Activated naive CD4-positive, alpha-beta T cell treated with anti-CD3 and anti-CD28 coated beads, Interleukin-2, amount 50 U/mL, for 72 hours (primary cell): Measurements from ENCODE around the gene H1-8. TPM values are rescaled to one million over a fixed set of nuclear protein-coding genes. Genes with fewer than 3 reads are reported as not detected.

ENCODE experiments used
- ATAC-seq, 2 donors: fragments of 150-1000 bp; cut with Tn5 transposase; 2 replicates each; pipeline ENCODE4 v1.10.0; 2021; ENCODE audit warnings: mild to moderate bottlenecking in 2 of 2, moderate library complexity in 2 of 2
- DNase-seq, 2 donors: peaks; one replicate each; pipeline ENCODE4 v3.0.0; 2021 to 2022; ENCODE audit warnings: low spot score in 2 of 2
- H3K27ac Mint-ChIP-seq, 2 donors: one replicate each; pipeline ENCODE4 v1.8.0; 2022; ENCODE audit warnings: mild to moderate bottlenecking in 2 of 2, mixed read lengths in 2 of 2
- H3K36me3 Mint-ChIP-seq, 2 donors: one replicate each; pipeline ENCODE4 v1.8.0; 2022; ENCODE audit warnings: mixed read lengths in 2 of 2
- H3K9me3 Mint-ChIP-seq, 2 donors: one replicate each; pipeline ENCODE4 v1.8.0; 2022; ENCODE audit warnings: mixed read lengths in 2 of 2
- total RNA-seq, 2 donors: library from RNA; stranded (reverse); gene quantifications; one replicate each; pipeline ENCODE4 v1.2.3, GENCODE V29; 2022

Gene H1-8
- total RNA-seq, 2 donors from 2014 or later = not detected

DNA sequence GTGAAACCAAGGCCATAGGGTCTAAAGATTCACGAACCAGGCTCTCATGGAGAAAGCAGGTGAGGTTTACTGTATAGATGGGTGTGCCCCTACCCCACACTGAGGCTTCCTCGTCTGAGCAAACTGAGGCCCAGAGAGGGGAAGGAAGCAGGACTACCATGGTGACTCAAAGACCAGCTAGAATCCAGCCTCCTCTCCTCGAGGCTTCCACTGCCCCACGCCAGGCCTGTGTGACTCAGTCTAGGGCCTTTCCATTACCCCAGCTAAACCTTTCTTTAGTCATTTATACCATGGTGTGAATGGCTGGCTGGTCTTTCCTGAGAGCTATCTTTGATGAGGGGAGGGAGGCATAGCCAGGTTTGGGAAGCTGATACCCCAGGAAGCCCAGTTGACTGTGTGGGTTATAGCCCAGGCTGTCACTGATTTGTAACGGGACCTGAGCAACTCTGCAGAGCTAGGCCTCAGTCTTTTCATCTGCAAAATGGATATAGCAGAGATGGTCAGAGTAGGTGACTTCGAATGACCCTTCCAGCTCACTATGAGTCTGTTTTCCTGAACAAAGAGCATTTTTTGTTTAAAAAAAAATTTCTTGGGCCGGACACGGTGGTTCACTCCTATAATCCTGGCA lies 17.5 kb upstream of the H1-8 start:
- H3K9me3 Mint-ChIP-seq = no peaks in the 10 kb centered on the region
- ATAC-seq = peak; percentile 70 to 94
- H3K27ac Mint-ChIP-seq = peak overlapping the region in 1 of 2 donors; percentile 55
- no peaks in the 10 kb centered on the region for H3K36me3 Mint-ChIP-seq
- DNase-seq = no peak

DNA sequence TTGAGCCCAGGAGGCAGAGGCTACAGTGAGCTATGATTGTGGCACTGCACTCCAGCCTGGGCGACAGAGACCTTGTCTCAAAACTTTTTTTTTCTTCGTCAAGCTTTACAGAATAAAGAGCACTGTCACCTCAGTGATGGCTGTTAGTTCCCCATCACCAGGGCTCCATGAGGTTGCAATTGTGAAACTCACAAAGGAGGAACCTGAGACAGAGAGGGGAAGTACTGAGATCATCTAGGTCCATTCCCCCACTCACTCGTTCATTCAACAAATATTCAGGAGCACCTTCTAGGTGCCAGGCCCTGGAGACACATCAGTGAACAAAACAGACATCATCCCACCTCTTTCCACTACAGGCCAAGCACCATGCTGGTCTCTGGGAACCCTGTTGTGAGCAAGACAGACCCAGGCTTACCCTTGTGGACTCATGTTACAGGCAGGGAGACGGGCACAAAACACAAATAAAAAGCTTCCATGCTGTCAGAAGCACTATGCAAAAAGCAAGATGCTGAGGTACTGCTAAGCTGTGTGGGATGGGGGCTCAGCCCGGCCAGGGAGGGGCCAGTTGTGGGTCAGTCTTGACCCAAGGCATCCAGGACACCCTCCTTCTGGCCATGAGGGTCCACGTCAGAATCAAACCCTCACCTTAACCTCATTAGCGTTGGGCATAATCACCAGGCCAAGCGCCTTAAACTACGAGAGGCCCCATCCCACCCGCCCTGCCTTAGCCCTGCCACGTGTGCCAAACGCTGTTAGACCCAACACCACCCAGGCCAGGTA lies 16.7 kb upstream of the H1-8 start:
- Mint-ChIP-seq H3K36me3 (no peaks in the 10 kb centered on the region), H3K27ac (peak overlapping the region in 1 of 2 donors; percentile 65), H3K9me3 (no peaks in the 10 kb centered on the region)
- ATAC-seq (no peak), DNase-seq (no peak)

DNA sequence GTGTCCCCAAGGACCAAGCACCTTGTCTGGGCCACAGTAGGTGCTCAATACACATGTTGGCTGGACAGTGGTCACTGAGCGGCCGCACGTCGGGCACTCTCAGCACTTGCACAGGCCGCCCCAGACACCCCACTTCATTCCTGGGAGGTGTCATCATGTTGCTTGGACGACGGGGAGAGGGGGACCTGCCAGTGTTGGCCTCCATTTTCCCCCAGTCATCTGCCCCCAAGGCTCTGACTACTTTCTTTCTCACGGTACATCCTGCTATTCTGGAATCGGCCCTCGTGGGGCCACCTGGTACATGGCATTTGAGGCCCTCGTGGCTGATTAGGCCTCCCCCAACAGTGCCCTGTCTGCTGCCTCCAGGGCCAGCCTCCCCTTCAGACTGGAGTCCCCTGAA lies 15.7 kb upstream of the H1-8 start:
- Mint-ChIP-seq H3K9me3 (no peaks in the 10 kb centered on the region), H3K36me3 (no peaks in the 10 kb centered on the region), H3K27ac (no peak overlapping the region)
- ATAC-seq (no peak), DNase-seq (no peak)

DNA sequence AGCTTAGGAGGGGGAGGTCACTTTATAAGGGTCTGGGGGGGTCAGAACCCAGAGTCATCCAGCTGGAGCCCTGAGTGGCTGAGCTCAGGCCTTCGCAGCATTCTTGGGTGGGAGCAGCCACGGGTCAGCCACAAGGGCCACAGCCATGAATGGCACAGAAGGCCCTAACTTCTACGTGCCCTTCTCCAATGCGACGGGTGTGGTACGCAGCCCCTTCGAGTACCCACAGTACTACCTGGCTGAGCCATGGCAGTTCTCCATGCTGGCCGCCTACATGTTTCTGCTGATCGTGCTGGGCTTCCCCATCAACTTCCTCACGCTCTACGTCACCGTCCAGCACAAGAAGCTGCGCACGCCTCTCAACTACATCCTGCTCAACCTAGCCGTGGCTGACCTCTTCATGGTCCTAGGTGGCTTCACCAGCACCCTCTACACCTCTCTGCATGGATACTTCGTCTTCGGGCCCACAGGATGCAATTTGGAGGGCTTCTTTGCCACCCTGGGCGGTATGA lies 14.3 kb upstream of the H1-8 start, which contains the start of gene RHO:
Gene RHO (plus strand): TSS at position 51 of the 512 bp plus-strand sequence. CDS start 95 bp downstream, at position 146.
- Mint-ChIP-seq H3K36me3 (no peaks in the 10 kb centered on the region), H3K27ac (peak within 1 kb of the TSS in 1 of 2 donors; percentile 17), H3K9me3 (no peaks in the 10 kb centered on the region)
- ATAC-seq = no peak
- DNase-seq = no peak

DNA sequence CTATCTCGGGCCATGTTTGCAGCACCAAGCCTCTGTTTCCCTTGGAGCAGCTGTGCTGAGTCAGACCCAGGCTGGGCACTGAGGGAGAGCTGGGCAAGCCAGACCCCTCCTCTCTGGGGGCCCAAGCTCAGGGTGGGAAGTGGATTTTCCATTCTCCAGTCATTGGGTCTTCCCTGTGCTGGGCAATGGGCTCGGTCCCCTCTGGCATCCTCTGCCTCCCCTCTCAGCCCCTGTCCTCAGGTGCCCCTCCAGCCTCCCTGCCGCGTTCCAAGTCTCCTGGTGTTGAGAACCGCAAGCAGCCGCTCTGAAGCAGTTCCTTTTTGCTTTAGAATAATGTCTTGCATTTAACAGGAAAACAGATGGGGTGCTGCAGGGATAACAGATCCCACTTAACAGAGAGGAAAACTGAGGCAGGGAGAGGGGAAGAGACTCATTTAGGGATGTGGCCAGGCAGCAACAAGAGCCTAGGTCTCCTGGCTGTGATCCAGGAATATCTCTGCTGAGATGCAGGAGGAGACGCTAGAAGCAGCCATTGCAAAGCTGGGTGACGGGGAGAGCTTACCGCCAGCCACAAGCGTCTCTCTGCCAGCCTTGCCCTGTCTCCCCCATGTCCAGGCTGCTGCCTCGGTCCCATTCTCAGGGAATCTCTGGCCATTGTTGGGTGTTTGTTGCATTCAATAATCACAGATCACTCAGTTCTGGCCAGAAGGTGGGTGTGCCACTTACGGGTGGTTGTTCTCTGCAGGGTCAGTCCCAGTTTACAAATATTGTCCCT lies 13.4 kb upstream of the H1-8 start:
- Mint-ChIP-seq H3K36me3 (no peaks in the 10 kb centered on the region), H3K9me3 (no peaks in the 10 kb centered on the region), H3K27ac (no peak overlapping the region)
- no peak for DNase-seq
- ATAC-seq = no peak

DNA sequence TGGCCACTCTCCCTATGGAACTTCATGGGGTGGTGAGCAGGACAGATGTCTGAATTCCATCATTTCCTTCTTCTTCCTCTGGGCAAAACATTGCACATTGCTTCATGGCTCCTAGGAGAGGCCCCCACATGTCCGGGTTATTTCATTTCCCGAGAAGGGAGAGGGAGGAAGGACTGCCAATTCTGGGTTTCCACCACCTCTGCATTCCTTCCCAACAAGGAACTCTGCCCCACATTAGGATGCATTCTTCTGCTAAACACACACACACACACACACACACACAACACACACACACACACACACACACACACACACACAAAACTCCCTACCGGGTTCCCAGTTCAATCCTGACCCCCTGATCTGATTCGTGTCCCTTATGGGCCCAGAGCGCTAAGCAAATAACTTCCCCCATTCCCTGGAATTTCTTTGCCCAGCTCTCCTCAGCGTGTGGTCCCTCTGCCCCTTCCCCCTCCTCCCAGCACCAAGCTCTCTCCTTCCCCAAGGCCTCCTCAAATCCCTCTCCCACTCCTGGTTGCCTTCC lies 12.7 kb upstream of the H1-8 start:
- no peaks in the 10 kb centered on the region for H3K9me3 Mint-ChIP-seq
- DNase-seq (no peak), ATAC-seq (no peak)
- H3K27ac Mint-ChIP-seq = no peak overlapping the region
- no peaks in the 10 kb centered on the region for H3K36me3 Mint-ChIP-seq

DNA sequence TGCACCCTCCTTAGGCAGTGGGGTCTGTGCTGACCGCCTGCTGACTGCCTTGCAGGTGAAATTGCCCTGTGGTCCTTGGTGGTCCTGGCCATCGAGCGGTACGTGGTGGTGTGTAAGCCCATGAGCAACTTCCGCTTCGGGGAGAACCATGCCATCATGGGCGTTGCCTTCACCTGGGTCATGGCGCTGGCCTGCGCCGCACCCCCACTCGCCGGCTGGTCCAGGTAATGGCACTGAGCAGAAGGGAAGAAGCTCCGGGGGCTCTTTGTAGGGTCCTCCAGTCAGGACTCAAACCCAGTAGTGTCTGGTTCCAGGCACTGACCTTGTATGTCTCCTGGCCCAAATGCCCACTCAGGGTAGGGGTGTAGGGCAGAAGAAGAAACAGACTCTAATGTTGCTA lies 12.2 kb upstream of the H1-8 start:
- no peak for DNase-seq
- ATAC-seq = no peak
- Mint-ChIP-seq H3K36me3 (no peaks in the 10 kb centered on the region), H3K9me3 (no peaks in the 10 kb centered on the region), H3K27ac (no peak overlapping the region)

DNA sequence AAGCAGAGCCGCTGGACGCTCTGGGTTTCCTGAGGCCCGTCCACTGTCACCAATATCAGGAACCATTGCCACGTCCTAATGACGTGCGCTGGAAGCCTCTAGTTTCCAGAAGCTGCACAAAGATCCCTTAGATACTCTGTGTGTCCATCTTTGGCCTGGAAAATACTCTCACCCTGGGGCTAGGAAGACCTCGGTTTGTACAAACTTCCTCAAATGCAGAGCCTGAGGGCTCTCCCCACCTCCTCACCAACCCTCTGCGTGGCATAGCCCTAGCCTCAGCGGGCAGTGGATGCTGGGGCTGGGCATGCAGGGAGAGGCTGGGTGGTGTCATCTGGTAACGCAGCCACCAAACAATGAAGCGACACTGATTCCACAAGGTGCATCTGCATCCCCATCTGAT lies 11.3 kb upstream of the H1-8 start:
- ATAC-seq (no peak), DNase-seq (no peak)
- Mint-ChIP-seq H3K36me3 (no peaks in the 10 kb centered on the region), H3K27ac (peak overlapping the region in 1 of 2 donors; percentile 60), H3K9me3 (no peaks in the 10 kb centered on the region)

DNA sequence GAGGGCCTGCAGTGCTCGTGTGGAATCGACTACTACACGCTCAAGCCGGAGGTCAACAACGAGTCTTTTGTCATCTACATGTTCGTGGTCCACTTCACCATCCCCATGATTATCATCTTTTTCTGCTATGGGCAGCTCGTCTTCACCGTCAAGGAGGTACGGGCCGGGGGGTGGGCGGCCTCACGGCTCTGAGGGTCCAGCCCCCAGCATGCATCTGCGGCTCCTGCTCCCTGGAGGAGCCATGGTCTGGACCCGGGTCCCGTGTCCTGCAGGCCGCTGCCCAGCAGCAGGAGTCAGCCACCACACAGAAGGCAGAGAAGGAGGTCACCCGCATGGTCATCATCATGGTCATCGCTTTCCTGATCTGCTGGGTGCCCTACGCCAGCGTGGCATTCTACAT lies 10.7 kb upstream of the H1-8 start:
- ATAC-seq (no peak), DNase-seq (no peak)
- Mint-ChIP-seq H3K27ac (peak overlapping the region in 1 of 2 donors; percentile 60), H3K36me3 (no peaks in the 10 kb centered on the region), H3K9me3 (no peaks in the 10 kb centered on the region)

DNA sequence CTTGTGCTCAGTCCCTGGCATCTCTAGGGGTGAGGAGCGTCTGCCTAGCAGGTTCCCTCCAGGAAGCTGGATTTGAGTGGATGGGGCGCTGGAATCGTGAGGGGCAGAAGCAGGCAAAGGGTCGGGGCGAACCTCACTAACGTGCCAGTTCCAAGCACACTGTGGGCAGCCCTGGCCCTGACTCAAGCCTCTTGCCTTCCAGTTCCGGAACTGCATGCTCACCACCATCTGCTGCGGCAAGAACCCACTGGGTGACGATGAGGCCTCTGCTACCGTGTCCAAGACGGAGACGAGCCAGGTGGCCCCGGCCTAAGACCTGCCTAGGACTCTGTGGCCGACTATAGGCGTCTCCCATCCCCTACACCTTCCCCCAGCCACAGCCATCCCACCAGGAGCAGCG lies 9.6 kb upstream of the H1-8 start:
- DNase-seq (no peak), ATAC-seq (no peak)
- no peaks in the 10 kb centered on the region for H3K9me3 Mint-ChIP-seq
- H3K36me3 Mint-ChIP-seq = no peaks in the 10 kb centered on the region
- no peak overlapping the region for H3K27ac Mint-ChIP-seq

DNA sequence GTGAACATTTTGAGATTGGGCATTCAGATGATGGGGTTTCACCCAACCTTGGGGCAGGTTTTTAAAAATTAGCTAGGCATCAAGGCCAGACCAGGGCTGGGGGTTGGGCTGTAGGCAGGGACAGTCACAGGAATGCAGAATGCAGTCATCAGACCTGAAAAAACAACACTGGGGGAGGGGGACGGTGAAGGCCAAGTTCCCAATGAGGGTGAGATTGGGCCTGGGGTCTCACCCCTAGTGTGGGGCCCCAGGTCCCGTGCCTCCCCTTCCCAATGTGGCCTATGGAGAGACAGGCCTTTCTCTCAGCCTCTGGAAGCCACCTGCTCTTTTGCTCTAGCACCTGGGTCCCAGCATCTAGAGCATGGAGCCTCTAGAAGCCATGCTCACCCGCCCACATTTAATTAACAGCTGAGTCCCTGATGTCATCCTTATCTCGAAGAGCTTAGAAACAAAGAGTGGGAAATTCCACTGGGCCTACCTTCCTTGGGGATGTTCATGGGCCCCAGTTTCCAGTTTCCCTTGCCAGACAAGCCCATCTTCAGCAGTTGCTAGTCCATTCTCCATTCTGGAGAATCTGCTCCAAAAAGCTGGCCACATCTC lies 8.4 kb upstream of the H1-8 start:
- Mint-ChIP-seq H3K36me3 (no peaks in the 10 kb centered on the region), H3K27ac (no peak overlapping the region), H3K9me3 (no peaks in the 10 kb centered on the region)
- DNase-seq = no peak
- no peak for ATAC-seq

DNA sequence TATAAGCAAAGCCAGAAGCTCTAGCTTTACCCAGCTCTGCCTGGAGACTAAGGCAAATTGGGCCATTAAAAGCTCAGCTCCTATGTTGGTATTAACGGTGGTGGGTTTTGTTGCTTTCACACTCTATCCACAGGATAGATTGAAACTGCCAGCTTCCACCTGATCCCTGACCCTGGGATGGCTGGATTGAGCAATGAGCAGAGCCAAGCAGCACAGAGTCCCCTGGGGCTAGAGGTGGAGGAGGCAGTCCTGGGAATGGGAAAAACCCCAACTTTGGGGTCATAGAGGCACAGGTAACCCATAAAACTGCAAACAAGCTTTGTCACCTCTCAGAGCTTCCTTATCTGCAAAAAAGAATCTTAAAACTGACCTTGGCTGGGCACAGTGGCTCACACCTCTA lies 7.9 kb upstream of the H1-8 start:
- no peak overlapping the region for H3K27ac Mint-ChIP-seq
- H3K9me3 Mint-ChIP-seq = no peaks in the 10 kb centered on the region
- DNase-seq (no peak), ATAC-seq (no peak)
- H3K36me3 Mint-ChIP-seq = no peaks in the 10 kb centered on the region

DNA sequence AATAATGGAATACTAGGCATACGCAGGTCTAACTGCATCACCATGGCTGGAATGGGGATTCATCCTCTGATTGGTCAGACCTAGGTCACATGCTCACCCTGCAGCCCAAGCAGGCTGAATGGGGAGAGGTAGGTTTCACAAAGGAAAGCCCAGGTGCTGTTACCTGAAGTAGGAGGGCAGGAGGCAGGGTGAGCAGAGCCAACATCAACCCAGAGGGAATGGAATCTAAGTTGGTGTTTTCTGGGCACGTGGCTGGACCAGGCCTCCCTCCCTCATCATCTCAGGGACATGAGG lies 6.7 kb upstream of the H1-8 start:
- ATAC-seq = no peak
- Mint-ChIP-seq H3K36me3 (no peaks in the 10 kb centered on the region), H3K9me3 (no peaks in the 10 kb centered on the region), H3K27ac (no peak overlapping the region)
- DNase-seq = no peak

DNA sequence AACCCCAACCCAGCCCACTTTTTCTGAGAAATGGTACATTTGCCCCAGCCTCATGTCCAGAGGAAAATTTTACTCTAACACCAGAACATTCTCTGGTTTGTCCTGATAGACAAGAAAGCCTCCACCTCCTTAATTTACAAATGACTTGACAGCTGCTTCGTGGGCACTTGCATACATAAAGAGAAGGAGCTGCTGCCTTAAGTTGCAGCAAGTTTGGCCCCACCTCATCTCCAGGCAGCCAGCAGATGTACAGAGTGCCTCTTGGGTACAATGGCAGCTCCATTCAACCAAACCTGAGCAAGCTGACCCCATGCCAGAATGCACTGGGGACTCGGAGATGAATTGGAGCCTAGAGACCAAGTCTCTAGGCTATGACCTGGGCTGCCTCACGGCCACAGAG lies 6.2 kb upstream of the H1-8 start:
- no peaks in the 10 kb centered on the region for H3K9me3 Mint-ChIP-seq
- ATAC-seq (no peak), DNase-seq (no peak)
- no peak overlapping the region for H3K27ac Mint-ChIP-seq
- no peaks in the 10 kb centered on the region for H3K36me3 Mint-ChIP-seq

DNA sequence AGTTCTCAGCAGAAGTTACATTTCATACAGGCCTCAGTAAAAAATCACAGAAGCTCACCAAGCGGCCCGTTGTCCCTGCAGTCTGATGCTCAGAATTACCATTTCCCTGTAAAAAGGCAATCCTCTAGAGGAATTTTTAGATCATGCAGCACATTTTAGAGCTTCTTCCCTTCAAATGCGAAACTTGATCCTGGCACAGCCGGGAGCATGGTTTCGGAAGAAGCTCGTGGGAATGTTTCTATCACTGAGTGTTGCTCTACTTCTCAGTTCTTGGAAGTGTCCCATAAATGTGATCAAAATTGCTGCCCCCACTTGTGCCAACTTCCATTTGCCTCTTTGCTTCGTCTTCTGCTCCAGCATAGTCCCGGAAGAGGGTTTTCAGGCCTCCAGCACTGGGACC lies 3.8 kb upstream of the H1-8 start:
- H3K27ac Mint-ChIP-seq = no peak overlapping the region
- ATAC-seq (no peak), DNase-seq (no peak)
- H3K9me3 Mint-ChIP-seq = no peaks in the 10 kb centered on the region
- no peaks in the 10 kb centered on the region for H3K36me3 Mint-ChIP-seq

DNA sequence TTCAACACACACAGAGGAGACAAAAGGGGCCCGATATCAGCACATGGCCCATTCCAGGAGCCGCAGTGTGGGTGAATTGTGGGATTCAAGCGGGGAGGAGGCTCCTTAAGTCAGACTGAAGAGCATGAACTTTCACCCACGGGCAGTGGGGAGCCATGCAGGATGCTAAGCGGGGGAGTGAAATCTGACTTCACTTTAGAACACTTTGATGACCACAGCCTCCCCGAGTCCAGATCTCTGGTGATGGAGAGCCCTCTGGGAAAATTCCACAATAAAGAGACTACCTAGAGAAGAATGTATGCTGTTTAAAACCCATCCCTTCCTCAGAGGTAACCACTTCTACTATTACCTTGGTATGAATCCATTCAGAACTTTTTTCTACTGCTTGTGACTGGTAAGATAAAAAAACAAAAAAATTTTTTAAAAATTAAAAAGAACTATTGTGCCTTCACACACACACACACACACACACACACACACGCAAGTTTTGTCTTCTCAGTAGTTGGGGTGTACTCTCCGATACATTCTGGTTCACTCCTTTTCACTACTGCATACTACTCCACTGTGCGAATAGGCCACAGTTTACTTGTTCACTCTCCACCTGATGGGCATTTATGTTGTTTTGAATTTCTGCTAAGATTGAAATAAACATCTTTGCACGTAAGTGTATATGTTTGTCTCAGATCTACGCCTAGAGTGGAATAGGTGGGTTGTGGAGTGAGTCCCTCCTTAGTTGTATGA lies 2.0 kb upstream of the H1-8 start:
- DNase-seq (no peak), ATAC-seq (no peak)
- no peaks in the 10 kb centered on the region for H3K36me3 Mint-ChIP-seq
- H3K9me3 Mint-ChIP-seq = no peaks in the 10 kb centered on the region
- H3K27ac Mint-ChIP-seq = no peak overlapping the region
